HG02970 (cell line): ENCODE measurements around the gene EXOSC2.
"Not testable (repeated sequence)": the region's sequence is repeated elsewhere in the genome, so short reads cannot be mapped to it uniquely, and the experiment has no call there.

Experiments
- ATAC-seq: cut with Tn5 transposase; IDR thresholded peaks from one replicate; pipeline ENCODE4 v1.9.1; 2021; ENCODE audit warnings: mild to moderate bottlenecking, moderate library complexity, moderate number of reproducible peaks; ENCODE audit not compliant: unreplicated experiment, low FRiP score

The EXOSC2 gene

DNA sequence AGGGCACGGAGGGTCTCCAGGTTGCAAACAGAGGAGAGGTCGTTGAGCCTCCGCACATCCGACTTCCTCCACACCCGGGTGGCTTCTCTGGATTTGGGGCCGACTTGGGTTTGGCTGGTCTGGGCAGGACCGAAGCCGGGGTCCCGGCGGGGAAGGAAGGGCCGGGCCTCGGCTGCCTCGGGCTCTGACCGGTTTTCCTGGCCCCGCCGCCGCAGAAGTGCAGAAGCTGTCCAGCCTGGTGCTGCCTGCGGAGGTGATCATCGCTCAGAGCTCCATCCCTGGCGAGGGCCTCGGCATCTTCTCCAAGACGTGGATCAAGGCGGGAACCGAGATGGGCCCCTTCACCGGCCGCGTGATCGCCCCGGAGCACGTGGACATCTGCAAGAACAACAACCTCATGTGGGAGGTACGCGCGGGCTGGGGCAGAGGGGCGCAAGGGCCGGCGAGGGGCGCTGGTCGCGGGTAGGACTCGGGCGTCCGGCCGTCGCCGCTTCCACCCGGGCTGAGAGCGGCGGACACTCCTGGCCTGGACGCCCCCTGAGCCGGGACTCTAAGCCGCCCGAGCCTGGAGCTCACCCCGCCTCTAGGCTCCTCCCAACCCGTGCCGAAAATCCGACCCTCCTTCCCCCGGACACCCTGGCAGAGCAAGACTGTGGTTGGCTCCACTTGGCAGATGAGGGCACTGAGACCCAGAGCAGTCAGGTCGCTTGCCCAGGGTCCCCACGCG lies 27.0 kb upstream of the EXOSC2 start:
- ATAC-seq = no peak

GRCh38 chr9:130667120-130667435 lies 26.5 kb upstream of the EXOSC2 start:
- no peak for ATAC-seq

DNA sequence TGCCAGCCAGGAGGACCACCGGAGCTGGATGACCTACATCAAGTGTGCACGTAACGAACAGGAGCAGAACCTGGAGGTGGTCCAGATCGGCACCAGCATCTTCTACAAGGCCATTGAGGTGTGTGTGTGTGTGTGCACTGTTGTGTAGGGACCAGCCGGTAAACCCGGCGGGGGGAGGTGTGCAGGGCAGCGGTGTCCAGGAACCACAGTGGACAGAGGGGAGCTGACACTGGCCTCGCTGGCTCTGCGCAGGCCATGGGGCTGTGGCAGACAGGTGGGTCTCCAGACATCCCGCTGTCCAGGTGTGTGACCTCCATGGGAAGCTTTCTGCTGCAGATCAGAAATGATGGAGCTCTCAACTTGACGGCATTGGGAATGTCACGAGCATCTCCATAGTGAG lies 25.4 kb upstream of the EXOSC2 start:
- ATAC-seq = no peak

- ATAC-seq = no peak
These were observed 24.9 kb upstream of the EXOSC2 start for GRCh38 chr9:130668659-130669058.

GRCh38 chr9:130669965-130670364 lies 23.6 kb upstream of the EXOSC2 start:
- no peak for ATAC-seq

DNA sequence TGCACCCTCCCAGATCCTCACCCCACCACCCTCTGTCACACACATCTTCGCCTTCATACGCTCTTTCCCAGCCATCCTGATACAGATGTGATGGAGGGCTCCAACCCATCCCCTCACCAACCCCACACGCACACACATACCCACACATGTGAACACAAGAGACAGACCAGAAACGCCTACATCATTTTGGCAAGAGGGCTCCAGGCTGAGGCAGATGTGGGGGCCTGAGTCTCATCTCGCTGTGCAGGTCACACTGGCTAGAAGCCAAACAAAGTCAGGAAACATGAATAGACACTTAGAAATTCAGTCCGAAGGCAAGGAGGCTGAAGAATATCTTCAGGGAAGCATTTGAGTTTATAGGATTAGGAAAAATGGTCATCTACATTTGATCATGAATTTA lies 22.9 kb upstream of the EXOSC2 start:
- no peak for ATAC-seq

DNA sequence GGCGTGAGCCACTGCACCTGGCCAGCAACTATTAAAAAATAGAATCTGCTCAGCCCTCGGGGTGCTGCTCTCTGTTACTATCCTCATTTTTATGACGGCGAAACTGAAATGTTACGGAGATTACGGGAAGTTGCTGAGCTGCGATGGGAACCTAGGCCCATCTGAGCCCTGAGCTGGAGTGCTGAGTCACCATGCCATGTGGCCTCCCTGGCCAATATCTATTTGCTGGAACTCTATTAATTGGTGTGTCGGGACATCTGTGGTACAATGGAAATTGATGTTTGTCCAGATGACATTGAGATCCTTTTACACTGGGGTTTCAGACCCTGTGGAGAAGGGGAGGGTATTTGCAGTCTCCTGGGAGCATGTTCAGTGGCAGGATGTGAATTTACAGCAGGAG lies 21.1 kb upstream of the EXOSC2 start:
- no peak for ATAC-seq

DNA sequence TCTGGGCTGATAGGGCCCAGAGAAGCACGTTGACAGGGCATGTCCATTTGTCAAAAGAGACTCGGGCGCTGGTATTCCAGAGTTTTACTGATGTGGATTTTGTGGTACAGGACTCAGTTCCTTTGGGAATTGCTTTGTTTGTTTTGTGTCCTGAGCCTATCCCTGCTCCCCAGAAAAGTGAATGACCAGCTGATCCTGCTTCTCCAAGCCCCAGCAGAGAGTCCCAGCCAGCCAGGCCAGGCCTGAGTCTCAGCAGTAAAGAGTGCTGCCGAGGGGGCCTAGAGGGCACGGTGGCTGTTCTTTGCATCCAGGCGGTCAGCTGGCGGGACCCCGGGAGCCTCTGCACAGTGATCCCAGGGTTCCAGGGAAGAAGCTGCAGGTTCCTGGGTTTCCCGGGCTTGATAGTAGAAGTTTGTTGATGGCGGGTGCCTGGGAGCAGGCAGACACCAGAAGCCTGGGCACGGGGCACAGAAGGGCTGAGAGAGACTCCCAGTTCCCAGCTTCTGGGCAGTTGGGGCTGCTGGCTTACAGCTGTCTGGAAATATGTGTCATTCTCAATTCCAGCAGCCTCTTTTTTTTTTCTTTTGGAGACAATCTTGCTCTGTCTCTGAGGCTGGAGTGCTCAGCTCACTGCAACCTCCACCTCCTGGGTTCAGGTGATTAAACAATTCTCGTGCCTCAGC lies 20.5 kb upstream of the EXOSC2 start:
- ATAC-seq = no peak

- no peak for ATAC-seq
These were observed 18.2 kb upstream of the EXOSC2 start for GRCh38 chr9:130675396-130675795.

DNA sequence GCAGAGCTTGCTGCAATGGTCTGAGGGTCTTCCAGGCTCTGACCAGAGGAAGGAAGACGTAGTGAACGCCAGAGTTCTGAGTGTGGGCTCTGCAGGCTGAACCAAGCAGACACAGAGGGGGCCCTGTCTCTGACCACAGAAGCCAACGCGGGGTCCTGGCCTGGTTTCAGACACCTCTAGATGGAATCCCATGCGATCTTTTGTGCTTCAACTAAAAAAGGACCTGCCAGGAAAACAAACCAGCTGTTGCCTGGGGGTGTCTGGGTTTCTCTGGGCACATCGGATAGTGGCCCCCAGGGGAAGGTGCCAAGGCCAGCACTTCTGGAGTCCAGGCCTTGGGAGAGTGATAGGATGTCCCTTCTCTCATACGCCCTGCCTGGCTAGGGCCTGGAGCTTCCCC lies 16.3 kb upstream of the EXOSC2 start:
- ATAC-seq = no peak

- ATAC-seq = no peak
These were observed 12.5 kb upstream of the EXOSC2 start for GRCh38 chr9:130680836-130681768.

DNA sequence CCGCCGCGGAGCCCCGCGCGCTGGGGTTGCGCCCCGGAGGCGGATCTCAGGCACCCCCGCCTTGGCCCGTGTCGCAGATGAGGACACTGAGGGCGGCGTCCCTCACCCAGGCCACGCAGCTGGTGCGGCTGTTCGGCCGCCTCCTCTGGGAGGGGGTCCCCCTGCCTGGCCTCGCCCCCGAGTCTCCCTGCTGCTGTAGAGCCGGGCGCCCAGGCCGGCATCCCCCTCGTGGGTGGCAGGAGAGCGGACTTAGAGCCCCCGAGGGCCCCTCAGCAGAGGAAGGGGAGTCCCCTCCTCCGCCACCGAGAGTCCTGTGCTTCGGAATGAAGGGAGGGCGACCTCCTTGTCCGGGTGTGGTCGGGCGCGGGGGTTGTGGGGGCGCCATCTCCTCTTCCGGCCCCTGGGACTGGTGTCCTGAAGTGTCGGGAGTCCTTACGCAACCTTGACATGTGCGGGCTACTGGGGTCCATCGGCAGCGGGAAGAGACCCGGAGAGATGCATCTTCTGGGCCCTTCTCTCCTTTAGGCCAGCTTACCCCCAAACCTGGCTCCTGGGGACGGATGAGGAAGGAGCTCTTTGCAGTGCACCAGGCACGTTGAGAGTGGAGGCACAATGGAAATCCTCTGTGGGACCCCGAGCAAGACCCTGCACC lies 11.7 kb upstream of the EXOSC2 start:
- ATAC-seq = no peak

- no peak for ATAC-seq
These were observed 11.0 kb upstream of the EXOSC2 start for GRCh38 chr9:130682421-130683121.

DNA sequence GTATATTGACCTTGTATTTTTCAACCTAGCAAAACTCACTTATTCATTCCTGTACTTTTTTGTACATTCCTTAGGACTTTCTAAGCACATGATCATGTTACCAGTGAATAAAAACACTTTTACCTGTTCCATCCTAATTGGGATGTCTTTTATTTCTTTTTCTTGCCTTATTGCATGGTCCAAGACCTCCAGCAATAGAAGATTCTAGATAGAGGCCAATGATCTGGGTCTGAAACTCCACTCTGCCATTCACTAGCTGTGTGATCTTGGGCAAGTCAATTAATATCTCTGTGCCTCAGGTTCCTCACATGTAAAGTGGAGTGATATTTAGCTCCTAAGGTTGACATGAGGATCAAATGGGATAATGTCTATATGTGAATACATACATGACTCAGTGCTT lies 8.5 kb upstream of the EXOSC2 start:
- no peak for ATAC-seq

DNA sequence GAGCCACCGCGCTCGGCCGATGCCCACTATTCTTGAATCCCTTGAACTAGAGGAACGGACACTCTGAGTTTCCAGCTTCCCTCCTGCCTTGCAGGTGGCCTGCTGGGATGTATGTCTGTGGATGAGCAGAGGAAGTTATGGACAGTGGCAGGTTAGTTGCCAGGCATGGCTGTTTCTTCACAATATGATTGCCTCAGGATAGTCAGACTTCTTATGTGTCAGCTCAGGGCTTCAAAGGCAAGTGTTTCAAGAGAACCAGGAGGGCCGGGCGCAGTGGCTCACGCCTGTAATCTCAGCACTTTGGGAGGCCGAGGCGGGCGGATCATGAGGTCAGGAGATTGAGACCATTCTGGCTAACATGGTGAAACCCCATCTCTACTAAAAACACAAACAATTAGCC lies 7.6 kb upstream of the EXOSC2 start:
- not testable (repeated sequence) for ATAC-seq

GRCh38 chr9:130687615-130688014 lies 6.0 kb upstream of the EXOSC2 start:
- no peak for ATAC-seq

DNA sequence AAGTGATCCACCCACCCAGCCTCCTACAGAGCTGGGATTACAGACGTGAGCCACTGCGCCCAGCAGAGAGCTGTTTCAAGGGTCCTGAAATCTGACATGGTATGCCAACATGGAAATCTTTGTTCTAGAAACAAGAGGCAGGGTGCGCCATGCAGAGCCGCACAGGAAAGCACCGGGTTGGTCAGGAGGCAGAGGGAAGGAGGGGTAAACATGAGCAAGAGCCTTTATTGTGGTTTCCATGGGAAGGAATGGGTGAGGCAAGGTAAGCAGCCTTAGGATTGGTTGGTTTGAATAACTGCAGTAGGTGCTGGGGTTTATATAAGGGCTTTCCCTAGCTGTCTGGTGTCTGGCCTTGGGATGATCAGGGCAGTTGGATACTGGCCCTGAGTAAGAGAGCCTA lies 5.5 kb upstream of the EXOSC2 start:
- no peak for ATAC-seq

DNA sequence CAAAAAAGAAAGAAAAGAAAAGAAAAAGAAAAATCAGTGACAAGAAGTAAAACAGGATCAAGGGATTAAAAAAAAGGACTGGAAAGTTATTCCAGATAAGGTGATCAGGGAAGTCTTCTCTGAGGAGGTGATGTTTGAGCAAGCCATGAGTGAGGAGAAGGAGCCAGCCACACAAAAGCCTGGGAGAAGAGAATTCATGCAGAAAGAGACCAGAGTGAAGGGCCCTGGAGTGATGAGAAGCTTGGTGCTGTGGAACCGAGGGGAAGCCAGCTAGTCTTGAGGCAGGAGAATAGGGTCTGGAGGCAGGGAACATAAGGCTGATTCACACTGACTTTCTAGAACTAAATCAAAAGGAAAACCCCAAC lies 4.0 kb upstream of the EXOSC2 start:
- ATAC-seq = no peak

- ATAC-seq = no peak
These were observed 3.5 kb upstream of the EXOSC2 start for GRCh38 chr9:130689937-130690700.

GRCh38 chr9:130692321-130692720 lies 1.3 kb upstream of the EXOSC2 start:
- ATAC-seq = no peak
